T-helper 1 cell treated with Interleukin-12 subunit alpha and Interleukin-12 subunit beta and Interleukin-4 antibody, amounts not matched to agents 30 ng/mL and 1 ng/mL, for 36 hours (primary cell): ENCODE data around the gene GPC5. TPM values are rescaled to one million over a fixed set of nuclear protein-coding genes. Genes with fewer than 3 reads are reported as not detected.
"Not testable (repeated sequence)": the region's sequence is repeated elsewhere in the genome, so short reads cannot be mapped to it uniquely, and the experiment has no call there.

Experiments used
- intact Hi-C: fragments of 100-400 bp; cut with micrococcal nuclease; formaldehyde crosslinking; loops from one replicate; pipeline ENCODE4 v1.15.1; 2024
- total RNA-seq: library from RNA; stranded (reverse); gene quantifications from 2 replicates; pipeline ENCODE4 v1.2.3, GENCODE V29; 2022

The GPC5 gene
- total RNA-seq, 1 donor from 2014 or later = 0.22 TPM

GRCh38 chr13:91764527-91764926 lies 366.1 kb downstream of the GPC5 start:
- intact Hi-C loops = no loop called here

- intact Hi-C loops = no loop called here
Observed at GRCh38 chr13:91767651-91768050, 369.2 kb downstream of the GPC5 start.

- intact Hi-C loops = no loop called here
Observed at GRCh38 chr13:91768746-91769145, 370.3 kb downstream of the GPC5 start.

GRCh38 chr13:91771229-91771628 lies 372.8 kb downstream of the GPC5 start:
- intact Hi-C loops = no loop called here

GRCh38 chr13:91773591-91774227 lies 375.3 kb downstream of the GPC5 start:
- intact Hi-C loops = no loop called here

- intact Hi-C loops = no loop called here
Observed at GRCh38 chr13:91774397-91774796, 376.0 kb downstream of the GPC5 start.

GRCh38 chr13:91776611-91777193 lies 378.3 kb downstream of the GPC5 start:
- intact Hi-C loops = no loop called here

GRCh38 chr13:91778123-91778522 lies 379.7 kb downstream of the GPC5 start:
- intact Hi-C loops = no loop called here

GRCh38 chr13:91781982-91782691 lies 383.7 kb downstream of the GPC5 start:
- intact Hi-C loops = not testable (repeated sequence)

- intact Hi-C loops = no loop called here
Observed at GRCh38 chr13:91785431-91786119, 387.2 kb downstream of the GPC5 start.

- intact Hi-C loops = no loop called here
Observed at GRCh38 chr13:91792054-91792453, 393.6 kb downstream of the GPC5 start.

- intact Hi-C loops = no loop called here
Observed at GRCh38 chr13:91797567-91797966, 399.1 kb downstream of the GPC5 start.

GRCh38 chr13:91798338-91798737 lies 399.9 kb downstream of the GPC5 start:
- intact Hi-C loops = not testable (repeated sequence)

GRCh38 chr13:91801772-91802171 lies 403.4 kb downstream of the GPC5 start:
- intact Hi-C loops = not testable (repeated sequence)

- intact Hi-C loops = no loop called here
Observed at GRCh38 chr13:91802957-91803356, 404.5 kb downstream of the GPC5 start.

- intact Hi-C loops = no loop called here
Observed at GRCh38 chr13:91804724-91805123, 406.3 kb downstream of the GPC5 start.

GRCh38 chr13:91805605-91806004 lies 407.2 kb downstream of the GPC5 start:
- intact Hi-C loops = no loop called here

GRCh38 chr13:91809161-91809560 lies 410.7 kb downstream of the GPC5 start:
- intact Hi-C loops = no loop called here

- intact Hi-C loops = no loop called here
Observed at GRCh38 chr13:91813253-91813652, 414.8 kb downstream of the GPC5 start.

- intact Hi-C loops = no loop called here
Observed at GRCh38 chr13:91816263-91816807, 417.9 kb downstream of the GPC5 start.

- intact Hi-C loops = no loop called here
Observed at GRCh38 chr13:91817250-91817649, 418.8 kb downstream of the GPC5 start.

GRCh38 chr13:91824416-91824815 lies 426.0 kb downstream of the GPC5 start:
- intact Hi-C loops = no loop called here
